Mesendoderm (in vitro differentiated cells): ENCODE results near the gene PCNA.
"Not testable (repeated sequence)": the region's sequence is repeated elsewhere in the genome, so short reads cannot be mapped to it uniquely, and the experiment has no call there.

ENCODE experiments used
- DNase-seq: peaks from one replicate; pipeline ENCODE4 v3.0.0; 2013
- H2AK5ac ChIP-seq: 2 replicates; pipeline ENCODE4 v1.6.1; 2013; ENCODE audit warnings: low read length, inconsistent platforms
- H2BK120ac ChIP-seq: 2 replicates; pipeline ENCODE4 v1.6.1; 2013; ENCODE audit warnings: low read depth, mild to moderate bottlenecking, low read length, moderate library complexity, mixed read lengths
- H2BK15ac ChIP-seq: replicated peaks from 2 replicates; pipeline ENCODE4 v1.6.1; 2013; ENCODE audit warnings: low read depth, mild to moderate bottlenecking, moderate library complexity
- H2BK5ac ChIP-seq: 2 replicates; pipeline ENCODE4 v1.6.1; 2013; ENCODE audit warnings: low read length, inconsistent platforms
- H3K18ac ChIP-seq: 2 replicates; pipeline ENCODE4 v1.6.1; 2013; ENCODE audit warnings: mild to moderate bottlenecking, low read length, mixed read lengths
- H3K23ac ChIP-seq: one replicate; pipeline ENCODE4 v1.6.1; 2013; ENCODE audit warnings: low read length
- H3K27ac ChIP-seq: 2 replicates; pipeline ENCODE4 v1.5.1; 2013; ENCODE audit warnings: low read depth, mild to moderate bottlenecking, inconsistent platforms, low read length, moderate library complexity
- H3K27me3 ChIP-seq: 2 replicates; pipeline ENCODE4 v1.6.1; 2013; ENCODE audit warnings: low read length, control low read depth, mild to moderate bottlenecking, inconsistent platforms; ENCODE audit not compliant: insufficient read depth, poor library complexity
- H3K36me3 ChIP-seq: 2 replicates; pipeline ENCODE4 v1.6.1; 2013; ENCODE audit warnings: low read length, inconsistent platforms; ENCODE audit not compliant: control insufficient read depth, insufficient read depth
- H3K4ac ChIP-seq: one replicate; pipeline ENCODE4 v1.6.1; 2013; ENCODE audit warnings: low read depth, mild to moderate bottlenecking, low read length, moderate library complexity
- H3K4me1 ChIP-seq: 2 replicates; pipeline ENCODE4 v1.6.1; 2013; ENCODE audit warnings: low read depth, low read length, inconsistent platforms; ENCODE audit not compliant: control insufficient read depth
- H3K4me2 ChIP-seq: 2 replicates; pipeline ENCODE4 v1.6.1; 2013; ENCODE audit warnings: low read length
- H3K4me3 ChIP-seq: 2 replicates; pipeline ENCODE4 v1.5.1; 2013; ENCODE audit warnings: mild to moderate bottlenecking, low read length
- H3K56ac ChIP-seq: one replicate; pipeline ENCODE4 v1.6.1; 2013; ENCODE audit warnings: low read length
- H3K79me1 ChIP-seq: 2 replicates; pipeline ENCODE4 v1.6.1; 2013; ENCODE audit warnings: low read length, inconsistent platforms
- H3K79me2 ChIP-seq: 2 replicates; pipeline ENCODE4 v1.6.1; 2013; ENCODE audit warnings: mild to moderate bottlenecking, low read length; ENCODE audit not compliant: control insufficient read depth, insufficient read depth
- H3K9ac ChIP-seq: 2 replicates; pipeline ENCODE4 v1.6.1; 2013; ENCODE audit warnings: low read length, inconsistent platforms
- H4K5ac ChIP-seq: one replicate; pipeline ENCODE4 v1.6.1; 2013; ENCODE audit warnings: low read length
- H4K8ac ChIP-seq: one replicate; pipeline ENCODE4 v1.6.1; 2013; ENCODE audit warnings: low read depth, mild to moderate bottlenecking, control low read depth, low read length, moderate library complexity
- WGBS: extraction: QIAGEN DNeasy Blood & Tissue Kit; methylation state at CpG from one replicate; pipeline ENCODE4 v1.1.7; 2013; ENCODE audit warnings: low lambda C conversion rate, missing lambda C conversion rate; ENCODE audit not compliant: insufficient coverage; ENCODE audit errors: extremely low coverage; 5-methylcytosine and 5-hydroxymethylcytosine counted together

The PCNA gene

GRCh38 chr20:5080384-5080877 lies 39.3 kb downstream of the PCNA start:
- no peak overlapping the region for H3K56ac ChIP-seq
- DNase-seq, result no peak
- WGBS, result no CpG with 5 or more reads among the region's 10 CpGs

GRCh38 chr20:5078399-5078958 lies 41.3 kb downstream of the PCNA start:
- Histone ChIP-seq H4K8ac (no peak overlapping the region), H3K4ac (no peak overlapping the region), H3K27me3 (no peaks in the 10 kb centered on the region), H2AK5ac (no peak overlapping the region), H3K4me1 (no peaks in the 10 kb centered on the region), H3K4me3 (no peak overlapping the region), H3K9ac (no peak overlapping the region), H2BK5ac (no peak overlapping the region), H4K5ac (no peak overlapping the region), H3K36me3 (no peaks in the 10 kb centered on the region), H3K18ac (no peak overlapping the region), H3K79me1 (no peaks in the 10 kb centered on the region), H3K27ac (no peak overlapping the region), H3K23ac (no peak overlapping the region), H3K56ac (no peak overlapping the region), H3K4me2 (no peak overlapping the region), H2BK120ac (no peak overlapping the region), H3K79me2 (no peaks in the 10 kb centered on the region), H2BK15ac (no peak overlapping the region)
- DNase-seq, result no peak
- WGBS, result no CpG with 5 or more reads among the region's 11 CpGs

More at GRCh38 chr20:5080384-5080877, 39.3 kb downstream of the PCNA start:
- no peak overlapping the region for H2AK5ac ChIP-seq
- no peaks in the 10 kb centered on the region for H3K4me1 ChIP-seq
- no peaks in the 10 kb centered on the region for H3K79me2 ChIP-seq
- no peak overlapping the region for H3K4me2 ChIP-seq
- no peaks in the 10 kb centered on the region for H3K27me3 ChIP-seq
- H3K36me3 ChIP-seq, result no peaks in the 10 kb centered on the region
- H4K8ac ChIP-seq, result no peak overlapping the region
- no peak overlapping the region for H2BK120ac ChIP-seq
- H2BK15ac ChIP-seq, result no peak overlapping the region
- H3K79me1 ChIP-seq, result no peaks in the 10 kb centered on the region
- no peak overlapping the region for H3K23ac ChIP-seq
- H3K4ac ChIP-seq, result no peak overlapping the region
- no peak overlapping the region for H3K27ac ChIP-seq
- no peak overlapping the region for H3K18ac ChIP-seq
- H3K4me3 ChIP-seq, result no peak overlapping the region
- no peak overlapping the region for H4K5ac ChIP-seq
- no peak overlapping the region for H3K9ac ChIP-seq
- H2BK5ac ChIP-seq, result no peak overlapping the region

GRCh38 chr20:5077761-5078387 lies 41.9 kb downstream of the PCNA start:
- no peaks in the 10 kb centered on the region for H3K36me3 ChIP-seq
- no CpG with 5 or more reads among the region's 4 CpGs for WGBS
- H3K23ac ChIP-seq, result no peak overlapping the region
- no peaks in the 10 kb centered on the region for H3K4me1 ChIP-seq
- H2BK15ac ChIP-seq, result no peak overlapping the region
- H3K27me3 ChIP-seq, result no peaks in the 10 kb centered on the region
- no peak overlapping the region for H3K27ac ChIP-seq
- no peaks in the 10 kb centered on the region for H3K79me1 ChIP-seq
- no peak overlapping the region for H3K4ac ChIP-seq
- no peak overlapping the region for H2AK5ac ChIP-seq
- H3K4me2 ChIP-seq, result no peak overlapping the region
- no peaks in the 10 kb centered on the region for H3K79me2 ChIP-seq
- H3K4me3 ChIP-seq, result no peak overlapping the region
- no peak overlapping the region for H3K18ac ChIP-seq
- no peak overlapping the region for H2BK5ac ChIP-seq
- H3K9ac ChIP-seq, result no peak overlapping the region
- H4K8ac ChIP-seq, result no peak overlapping the region
- H4K5ac ChIP-seq, result no peak overlapping the region
- no peak for DNase-seq
- H3K56ac ChIP-seq, result no peak overlapping the region
- no peak overlapping the region for H2BK120ac ChIP-seq

GRCh38 chr20:5076913-5077312 lies 42.8 kb downstream of the PCNA start:
- not testable (repeated sequence) for H3K4ac ChIP-seq, H3K4me3 ChIP-seq, H2AK5ac ChIP-seq, H3K23ac ChIP-seq, H3K9ac ChIP-seq, H2BK120ac ChIP-seq, H3K36me3 ChIP-seq, H3K27ac ChIP-seq, H3K56ac ChIP-seq, H3K18ac ChIP-seq, H3K79me1 ChIP-seq, H3K4me2 ChIP-seq, H4K5ac ChIP-seq, H2BK15ac ChIP-seq, DNase-seq, H4K8ac ChIP-seq, H3K4me1 ChIP-seq, H2BK5ac ChIP-seq, H3K79me2 ChIP-seq, H3K27me3 ChIP-seq
- no CpG with 5 or more reads among the region's 2 CpGs for WGBS

DNA sequence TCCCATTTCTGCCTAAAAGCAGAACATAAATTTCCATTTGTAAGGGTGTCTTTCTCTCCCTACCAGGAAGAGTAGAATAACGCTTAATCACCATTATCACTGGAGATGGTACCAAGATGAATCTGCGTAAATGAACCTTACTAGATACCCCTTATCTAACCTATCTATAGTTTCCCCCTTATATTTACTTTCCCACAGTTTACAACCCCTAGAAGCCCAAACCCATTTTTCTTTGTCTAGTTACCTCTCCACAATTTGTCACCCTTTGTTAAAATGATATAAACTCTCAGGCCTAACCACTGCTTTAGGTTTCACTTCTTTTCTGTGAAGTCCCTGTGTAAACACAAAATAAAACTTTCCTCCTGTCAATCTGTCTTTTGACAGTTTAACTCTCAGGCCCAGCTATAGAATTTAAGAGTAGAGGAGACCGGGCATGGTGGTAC lies 45.5 kb downstream of the PCNA start:
- Histone ChIP-seq H2BK5ac (no peak overlapping the region), H3K27ac (no peak overlapping the region), H3K4ac (no peak overlapping the region), H3K18ac (no peak overlapping the region), H3K4me2 (no peak overlapping the region), H2BK15ac (no peak overlapping the region), H2BK120ac (no peak overlapping the region), H3K56ac (no peak overlapping the region), H2AK5ac (no peak overlapping the region), H3K9ac (no peak overlapping the region), H3K4me3 (no peak overlapping the region), H3K4me1 (no peaks in the 10 kb centered on the region), H4K5ac (no peak overlapping the region), H4K8ac (no peak overlapping the region), H3K23ac (no peak overlapping the region), H3K27me3 (no peaks in the 10 kb centered on the region), H3K79me2 (no peaks in the 10 kb centered on the region), H3K79me1 (no peaks in the 10 kb centered on the region), H3K36me3 (no peaks in the 10 kb centered on the region)
- DNase-seq, result no peak
- WGBS, result no CpG with 5 or more reads among the region's 3 CpGs
